Measurements from ENCODE around the gene ARRB1. TPM values are rescaled to one million over a fixed set of nuclear protein-coding genes. Genes with fewer than 3 reads are reported as not detected.

Gene ARRB1
- total RNA-seq, 2 donors from 2014 or later, result 70.3 to 73.4 TPM

DNA sequence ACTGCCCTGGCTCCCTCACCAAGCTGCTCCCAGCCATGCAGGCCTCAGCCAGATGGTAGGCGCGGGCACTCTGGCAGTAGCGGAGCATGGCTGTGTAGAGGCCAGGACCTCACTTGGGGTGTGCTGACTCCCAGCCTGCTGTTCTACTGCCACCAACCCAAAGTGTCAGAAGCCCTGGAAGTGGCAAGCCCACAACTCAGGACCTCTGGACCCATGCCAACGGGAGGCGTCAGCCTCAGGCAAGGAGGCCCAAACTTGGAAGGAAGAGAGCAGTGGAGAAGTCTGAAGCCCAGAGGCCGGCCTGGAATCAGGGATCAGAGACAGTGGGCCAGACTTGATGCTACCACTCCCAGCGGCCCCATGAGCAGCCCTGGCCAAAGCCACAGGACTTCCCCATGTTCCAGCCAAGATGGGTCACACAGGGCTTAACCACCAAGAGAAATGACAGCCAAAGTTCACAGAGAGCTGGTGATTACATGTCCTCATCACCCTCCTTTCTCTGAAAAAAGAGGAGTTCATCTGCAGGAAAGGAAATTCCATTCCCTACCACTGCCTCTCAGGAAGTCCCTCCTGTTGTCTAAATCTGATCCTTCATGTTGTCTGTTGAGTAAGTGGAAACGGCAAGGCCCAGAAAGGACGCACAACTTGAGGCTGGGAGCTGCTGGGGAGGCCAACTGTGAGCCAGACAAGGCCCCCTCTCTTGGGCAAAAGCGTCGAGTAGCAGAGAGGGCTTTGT, 4.4 kb downstream of the ARRB1 start:
- no peaks in the 10 kb centered on the region for H3K36me3 ChIP-seq
- peak; percentile 52 for DNase-seq
- intact Hi-C loops (cut with DNase I), result no loop called here

DNA sequence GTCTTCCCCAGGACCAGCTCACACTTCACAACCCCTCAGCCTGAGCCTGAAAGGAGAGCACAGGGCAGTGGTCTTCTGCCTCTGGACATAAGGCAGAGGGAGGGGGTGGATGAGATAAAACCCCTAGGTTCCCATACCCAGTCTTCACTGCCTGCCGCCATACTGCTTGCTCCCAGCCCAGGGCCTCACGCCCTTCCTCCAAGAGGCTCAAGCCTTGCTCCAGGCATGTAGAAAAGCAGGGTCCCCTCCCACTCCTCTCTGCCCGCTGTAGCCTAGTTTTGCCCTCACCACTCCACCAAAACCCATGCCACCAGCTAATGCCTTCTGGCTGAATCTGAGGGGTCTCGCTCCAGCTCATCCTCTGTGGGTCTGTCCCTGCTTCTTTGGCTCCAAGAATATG, 5.2 kb downstream of the ARRB1 start:
- intact Hi-C loops (cut with DNase I), result no loop called here
- no peak overlapping the region for H3K27ac ChIP-seq

More for the DNA sequence above, 4.4 kb downstream of the ARRB1 start:
- Histone ChIP-seq H3K27me3 (no peaks in the 10 kb centered on the region), H3K9ac (ENCODE audit: low read depth in 2 of 2, low read length in 2 of 2) (peak overlapping the region in 1 of 2 donors; percentile 8), H3K9me3 (no peaks in the 10 kb centered on the region), H3K27ac (peak overlapping the region; percentile 57), H3K4me1 (peaks cover 54% of the 10 kb centered on the region), H3K4me3 (no peak overlapping the region)
- TF ChIP-seq CTCF (IDR thresholded peaks at IDR 0.05), result no peak

GRCh38 chr11:75345455-75346160, 5.9 kb downstream of the ARRB1 start:
- H3K4me3 ChIP-seq, result no peak overlapping the region
- TF ChIP-seq CTCF (IDR thresholded peaks at IDR 0.05), result no peak
- H3K4me1 ChIP-seq, result peaks cover 68% of the 10 kb centered on the region
- peak; percentile 32 for DNase-seq
- H3K36me3 ChIP-seq, result no peaks in the 10 kb centered on the region
- H3K27me3 ChIP-seq, result no peaks in the 10 kb centered on the region
- intact Hi-C loops (cut with DNase I), result no loop called here
- H3K27ac ChIP-seq, result peak overlapping the region; percentile 79
- H3K9ac ChIP-seq (ENCODE audit: low read depth in 2 of 2, low read length in 2 of 2), result peak overlapping the region in 1 of 2 donors; percentile 60
- H3K9me3 ChIP-seq, result no peaks in the 10 kb centered on the region

More for the DNA sequence above, 5.2 kb downstream of the ARRB1 start:
- peak overlapping the region in 1 of 2 donors; percentile 8 for H3K9ac ChIP-seq (ENCODE audit: low read depth in 2 of 2, low read length in 2 of 2)
- no peaks in the 10 kb centered on the region for H3K36me3 ChIP-seq
- H3K9me3 ChIP-seq, result no peaks in the 10 kb centered on the region
- H3K4me1 ChIP-seq, result peaks cover 61% of the 10 kb centered on the region
- no peak overlapping the region for H3K4me3 ChIP-seq
- H3K27me3 ChIP-seq, result no peaks in the 10 kb centered on the region
- no peak for DNase-seq
- TF ChIP-seq CTCF (IDR thresholded peaks at IDR 0.05), result no peak

GRCh38 chr11:75344761-75345454, 6.6 kb downstream of the ARRB1 start:
- TF ChIP-seq CTCF (IDR thresholded peaks at IDR 0.05), result no peak
- DNase-seq, result peak; percentile 62
- no peaks in the 10 kb centered on the region for H3K9me3 ChIP-seq
- no peaks in the 10 kb centered on the region for H3K27me3 ChIP-seq
- H3K9ac ChIP-seq (ENCODE audit: low read depth in 2 of 2, low read length in 2 of 2), result peak overlapping the region; percentile 60 to 64
- H3K36me3 ChIP-seq, result no peaks in the 10 kb centered on the region
- H3K27ac ChIP-seq, result peak overlapping the region; percentile 79
- peaks cover 75% of the 10 kb centered on the region for H3K4me1 ChIP-seq
- H3K4me3 ChIP-seq, result no peak overlapping the region
- intact Hi-C loops (cut with DNase I), result no loop called here

- DNase-seq, result peak; percentile 69
- intact Hi-C loops (cut with DNase I), result no loop called here
- H3K36me3 ChIP-seq, result no peaks in the 10 kb centered on the region
These were observed 7.3 kb downstream of the ARRB1 start for GRCh38 chr11:75344186-75344585.

More at GRCh38 chr11:75344186-75344585, 7.3 kb downstream of the ARRB1 start:
- TF ChIP-seq CTCF (IDR thresholded peaks at IDR 0.05), result no peak
- peaks cover 82% of the 10 kb centered on the region for H3K4me1 ChIP-seq
- H3K9ac ChIP-seq (ENCODE audit: low read depth in 2 of 2, low read length in 2 of 2), result peak overlapping the region; percentile 60 to 64
- H3K4me3 ChIP-seq, result no peak overlapping the region
- no peaks in the 10 kb centered on the region for H3K9me3 ChIP-seq
- H3K27ac ChIP-seq, result peak overlapping the region; percentile 79
- no peaks in the 10 kb centered on the region for H3K27me3 ChIP-seq

Data from colonic mucosa (tissue), 4 donors.